ENCODE measurements around the gene MTA1.
A peak's percentile ranks its signal among the peaks of the same experiment; 100 is the strongest.

The MTA1 gene

DNA sequence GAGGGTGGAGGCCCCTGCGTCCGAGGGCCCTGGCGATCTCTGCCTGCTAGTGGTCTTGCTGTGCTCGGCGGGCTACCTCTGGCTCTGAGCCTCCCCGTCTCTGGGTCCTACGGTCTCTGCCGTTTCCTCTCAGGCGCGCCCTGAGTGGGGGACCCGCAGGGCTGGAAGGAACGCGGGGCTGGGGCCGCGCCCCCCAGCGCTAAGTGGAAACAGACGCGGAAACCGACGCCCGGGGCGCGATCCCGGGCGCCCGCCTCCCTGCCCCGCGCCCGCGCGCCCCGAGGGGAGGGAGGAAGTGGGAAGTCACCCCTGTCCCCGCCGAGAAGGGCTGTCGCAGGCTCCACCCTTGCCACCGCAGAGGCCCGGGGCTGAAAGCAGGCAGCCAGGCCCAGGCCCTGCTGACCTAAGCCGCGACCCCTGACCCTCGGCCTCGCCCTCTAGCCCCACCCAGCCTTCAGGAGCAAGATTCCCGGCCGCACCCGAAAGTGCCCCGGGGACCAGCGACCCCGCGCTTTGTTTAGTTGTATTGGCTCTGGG, 67.9 kb downstream of the MTA1 start:
- TF ChIP-seq PAX5 (IDR thresholded peaks at IDR 0.05; ENCODE audit: insufficient read depth, low read length, severe bottlenecking) (no peak), SPI1 (IDR thresholded peaks at IDR 0.05; ENCODE audit: low read depth, low read length) (peak; percentile 82)

DNA sequence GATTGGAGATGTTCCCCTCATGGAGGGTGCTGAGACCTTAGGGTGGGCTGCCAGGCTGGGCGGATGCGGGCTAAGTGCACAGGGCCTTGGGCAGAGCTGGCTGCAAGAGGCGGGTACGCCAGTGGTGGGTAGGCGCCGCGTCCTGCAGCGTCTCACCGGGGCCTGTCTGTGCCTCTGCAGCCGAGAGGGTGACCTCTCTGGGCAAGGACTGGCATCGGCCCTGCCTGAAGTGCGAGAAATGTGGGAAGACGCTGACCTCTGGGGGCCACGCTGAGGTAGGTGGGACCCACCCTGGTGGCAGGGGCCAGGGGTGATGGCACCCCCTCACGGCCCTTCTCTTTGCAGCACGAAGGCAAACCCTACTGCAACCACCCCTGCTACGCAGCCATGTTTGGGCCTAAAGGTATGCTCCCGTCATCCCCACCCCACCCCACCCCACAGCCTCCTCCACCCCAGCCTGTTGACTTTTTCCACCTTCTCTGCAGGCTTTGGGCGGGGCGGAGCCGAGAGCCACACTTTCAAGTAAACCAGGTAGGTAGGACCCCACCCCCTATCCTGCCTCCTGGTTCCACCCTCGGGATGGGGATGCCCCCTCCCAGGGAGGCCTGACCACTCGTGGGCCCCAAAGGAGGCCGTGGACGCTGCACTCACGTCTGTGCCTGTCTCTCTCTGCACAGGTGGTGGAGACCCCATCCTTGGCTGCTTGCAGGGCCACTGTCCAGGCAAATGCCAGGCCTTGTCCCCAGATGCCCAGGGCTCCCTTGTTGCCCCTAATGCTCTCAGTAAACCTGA, 68.6 kb downstream of the MTA1 start:
- FAIRE-seq = peak; percentile 66
- TF ChIP-seq POU2F2 (IDR thresholded peaks at IDR 0.05; ENCODE audit: low read depth, low read length) (no peak), POLR2A (IDR thresholded peaks at IDR 0.05; ENCODE audit: low read depth, low read length) (no peak), POLR2AphosphoS5 (IDR thresholded peaks at IDR 0.05; ENCODE audit: low read depth, low read length) (no peak), TAF1 (IDR thresholded peaks at IDR 0.05; ENCODE audit: low read depth, low read length) (no peak), SPI1 (IDR thresholded peaks at IDR 0.05; ENCODE audit: low read depth, low read length) (no peak)
- DNase-seq (ENCODE audit: insufficient read length, low spot score) = no peak

More for the DNA sequence above, 67.9 kb downstream of the MTA1 start:
- FAIRE-seq (no peak), DNase-seq (ENCODE audit: insufficient read length, low spot score) (no peak)

DNA sequence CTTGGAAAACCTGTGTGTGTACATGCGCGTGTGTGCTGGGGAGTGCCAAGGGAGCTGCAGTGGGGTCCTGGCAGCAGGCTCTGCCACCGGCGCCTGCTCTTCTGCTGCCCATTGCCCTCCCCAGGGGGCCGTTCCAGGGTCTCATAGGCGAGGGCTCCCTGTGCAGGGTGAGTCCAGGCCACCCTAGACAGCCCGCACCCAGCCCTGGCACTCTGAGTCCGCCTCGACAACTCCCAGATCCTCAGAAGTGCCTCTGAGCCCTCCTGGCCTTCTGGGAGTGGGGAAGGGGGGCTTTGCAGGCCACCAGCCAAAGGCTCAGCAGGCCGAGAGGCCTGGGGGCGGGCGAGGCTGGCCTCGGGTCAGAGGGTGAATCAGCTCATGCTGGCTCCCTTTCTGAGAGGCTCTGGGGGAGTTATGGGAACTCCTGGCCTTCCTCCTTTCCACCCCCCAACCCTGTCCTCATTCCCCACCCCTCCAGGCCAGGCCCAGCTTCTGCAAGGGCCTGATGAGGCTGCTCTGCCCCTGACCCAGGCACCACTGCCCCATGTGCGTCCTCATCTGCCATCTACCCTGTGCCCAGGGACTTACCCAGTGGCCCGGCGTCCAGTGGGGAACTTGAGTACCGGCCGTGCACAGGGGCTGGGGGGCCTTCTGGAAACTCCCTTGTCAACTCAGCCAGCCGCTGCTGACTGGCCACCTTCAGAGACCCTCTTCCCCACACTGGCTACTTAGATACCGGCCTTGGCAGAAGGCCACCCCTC, 69.3 kb downstream of the MTA1 start:
- TF ChIP-seq TAF1 (IDR thresholded peaks at IDR 0.05; ENCODE audit: low read depth, low read length) = no peak
- no peak for TF ChIP-seq POLR2A (IDR thresholded peaks at IDR 0.05; ENCODE audit: low read depth, low read length)
- no peak for TF ChIP-seq PAX5 (IDR thresholded peaks at IDR 0.05; ENCODE audit: insufficient read depth, low read length, severe bottlenecking)
- TF ChIP-seq SPI1 (IDR thresholded peaks at IDR 0.05; ENCODE audit: low read depth, low read length) = no peak
- TF ChIP-seq POLR2AphosphoS5 (IDR thresholded peaks at IDR 0.05; ENCODE audit: low read depth, low read length) = no peak
- TF ChIP-seq POU2F2 (IDR thresholded peaks at IDR 0.05; ENCODE audit: low read depth, low read length) = no peak
- FAIRE-seq (no peak), DNase-seq (ENCODE audit: insufficient read length, low spot score) (no peak)

- DNase-seq (ENCODE audit: insufficient read length, low spot score) (peak; percentile 85), FAIRE-seq (peak; percentile 98)
- TF ChIP-seq POU2F2 (IDR thresholded peaks at IDR 0.05; ENCODE audit: low read depth, low read length) (no peak), SPI1 (IDR thresholded peaks at IDR 0.05; ENCODE audit: low read depth, low read length) (peak; percentile 43)
Observed at GRCh38 chr14:105489542-105490266, 70.1 kb downstream of the MTA1 start.

DNA sequence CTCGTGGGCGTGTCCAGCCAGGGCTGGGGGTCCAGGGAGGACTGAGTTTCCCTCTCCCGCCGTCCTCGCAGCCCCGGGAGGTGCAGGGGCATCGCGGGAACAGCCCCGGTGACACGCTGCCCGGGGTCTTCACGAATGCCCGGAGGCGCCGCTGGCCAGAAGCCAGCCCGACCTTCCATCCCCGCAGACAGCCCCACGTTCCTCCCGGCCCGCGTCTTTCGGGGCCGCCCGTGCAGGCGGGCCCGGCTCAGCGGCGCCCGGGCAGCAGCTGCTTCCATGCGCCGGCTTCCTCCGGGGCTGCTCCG, 70.6 kb downstream of the MTA1 start:
- DNase-seq (ENCODE audit: insufficient read length, low spot score) = no peak
- FAIRE-seq = no peak
- TF ChIP-seq PAX5 (IDR thresholded peaks at IDR 0.05; ENCODE audit: insufficient read depth, low read length, severe bottlenecking) = no peak
- TF ChIP-seq POLR2A (IDR thresholded peaks at IDR 0.05; ENCODE audit: low read depth, low read length) = no peak
- TF ChIP-seq POLR2AphosphoS5 (IDR thresholded peaks at IDR 0.05; ENCODE audit: low read depth, low read length) = no peak
- TF ChIP-seq TAF1 (IDR thresholded peaks at IDR 0.05; ENCODE audit: low read depth, low read length) = no peak
- TF ChIP-seq POU2F2 (IDR thresholded peaks at IDR 0.05; ENCODE audit: low read depth, low read length) = no peak

- DNase-seq (ENCODE audit: insufficient read length, low spot score) (peak; percentile 97), FAIRE-seq (peak; percentile 100)
- TF ChIP-seq POU2F2 (IDR thresholded peaks at IDR 0.05; ENCODE audit: low read depth, low read length) (no peak), TAF1 (IDR thresholded peaks at IDR 0.05; ENCODE audit: low read depth, low read length) (0 out of 2 replicates have a peak, but pooled peaks have one; percentile 53)
Observed at GRCh38 chr14:105490572-105491365, 71.1 kb downstream of the MTA1 start, which contains the start of gene TEDC1. Gene TEDC1, plus strand, starts transcription at chr14:105491246. Its CDS starts 130 bp downstream, at chr14:105491376.

DNA sequence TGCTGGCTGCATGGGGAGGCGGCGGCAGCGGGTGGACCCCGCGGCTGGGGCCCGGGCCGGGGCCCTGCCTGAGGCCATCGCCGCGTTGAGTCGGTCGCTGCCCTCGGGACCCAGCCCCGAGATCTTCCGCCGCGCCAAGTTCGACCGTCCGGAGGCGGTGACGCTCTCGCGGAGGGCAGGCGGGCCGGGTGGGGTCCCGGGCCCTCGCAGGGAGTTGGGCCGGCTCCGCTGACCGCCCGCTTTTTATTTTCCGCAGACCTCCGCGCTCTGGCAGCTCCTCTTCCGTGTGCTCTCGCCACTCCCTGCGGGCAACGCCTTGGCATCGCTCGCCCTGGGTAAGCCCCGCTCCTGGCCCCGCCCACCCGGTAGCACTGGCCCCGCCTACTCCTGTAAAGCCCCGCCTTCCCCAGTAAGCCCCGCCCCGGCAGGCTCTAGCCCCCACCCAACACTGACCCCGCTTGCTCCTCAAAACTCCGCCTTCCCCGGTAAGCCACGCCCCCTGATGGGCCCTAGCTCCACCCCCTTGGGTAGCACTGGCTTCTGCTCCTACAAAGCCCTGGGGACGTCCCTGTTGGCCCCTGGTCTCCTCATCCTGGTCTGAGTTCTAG, 71.8 kb downstream of the MTA1 start:
- TF ChIP-seq TAF1 (IDR thresholded peaks at IDR 0.05; ENCODE audit: low read depth, low read length) = no peak
- no peak for FAIRE-seq
- peak; percentile 92 for DNase-seq (ENCODE audit: insufficient read length, low spot score)

- FAIRE-seq (no peak), DNase-seq (ENCODE audit: insufficient read length, low spot score) (no peak)
- TF ChIP-seq POLR2AphosphoS5 (IDR thresholded peaks at IDR 0.05; ENCODE audit: low read depth, low read length) = no peak
Observed at GRCh38 chr14:105492031-105492970, 72.7 kb downstream of the MTA1 start.

Measured in GM12891 (cell line).